ENCODE results near the gene SLC5A4.

SLC5A4 gene

GRCh38 chr22:32211011-32211410 lies 44.1 kb downstream of the SLC5A4 start:
- H3K36me3 ChIP-seq = no peaks in the 10 kb centered on the region
- TF ChIP-seq CTCF (IDR thresholded peaks at IDR 0.05; ENCODE audit: low read depth, low read length) = no peak
- H3K27ac ChIP-seq = no peak overlapping the region

GRCh38 chr22:32208681-32209080 lies 46.5 kb downstream of the SLC5A4 start:
- no peak for DNase-seq
- Histone ChIP-seq H3K27ac (no peak overlapping the region), H3K27me3 (ENCODE audit: insufficient read depth, low read depth, severe bottlenecking) (peaks cover 4% of the 10 kb centered on the region), H3K4me3 (ENCODE audit: low read depth, low read length) (no peak overlapping the region), H3K9me3 (ENCODE audit: severe bottlenecking) (no peaks in the 10 kb centered on the region), H3K36me3 (no peaks in the 10 kb centered on the region)
- TF ChIP-seq CTCF (IDR thresholded peaks at IDR 0.05; ENCODE audit: low read depth, low read length) = no peak

More at GRCh38 chr22:32211011-32211410, 44.1 kb downstream of the SLC5A4 start:
- Histone ChIP-seq H3K9me3 (ENCODE audit: severe bottlenecking) (no peaks in the 10 kb centered on the region), H3K27me3 (ENCODE audit: insufficient read depth, low read depth, severe bottlenecking) (peaks cover 3% of the 10 kb centered on the region), H3K4me3 (ENCODE audit: low read depth, low read length) (no peak overlapping the region)
- DNase-seq = no peak

- peaks cover 11% of the 10 kb centered on the region for H3K27me3 ChIP-seq (ENCODE audit: insufficient read depth, low read depth, severe bottlenecking)
- H3K36me3 ChIP-seq = no peaks in the 10 kb centered on the region
- H3K4me3 ChIP-seq (ENCODE audit: low read depth, low read length) = no peak overlapping the region
- H3K9me3 ChIP-seq (ENCODE audit: severe bottlenecking) = no peaks in the 10 kb centered on the region
- TF ChIP-seq CTCF (IDR thresholded peaks at IDR 0.05; ENCODE audit: low read depth, low read length) = no peak
- no peak for DNase-seq
- no peak overlapping the region for H3K27ac ChIP-seq
These were observed 47.1 kb downstream of the SLC5A4 start for GRCh38 chr22:32207971-32208480.

- Histone ChIP-seq H3K27me3 (ENCODE audit: insufficient read depth, low read depth, severe bottlenecking) (peaks cover 20% of the 10 kb centered on the region), H3K36me3 (no peaks in the 10 kb centered on the region), H3K27ac (no peak overlapping the region), H3K4me3 (ENCODE audit: low read depth, low read length) (no peak overlapping the region), H3K9me3 (ENCODE audit: severe bottlenecking) (no peaks in the 10 kb centered on the region)
- TF ChIP-seq CTCF (IDR thresholded peaks at IDR 0.05; ENCODE audit: low read depth, low read length) = peak; percentile 91
- DNase-seq = peak; percentile 35
These were observed 48.1 kb downstream of the SLC5A4 start for GRCh38 chr22:32206774-32207758.

GRCh38 chr22:32205974-32206773 lies 49.0 kb downstream of the SLC5A4 start:
- Histone ChIP-seq H3K36me3 (no peaks in the 10 kb centered on the region), H3K27me3 (ENCODE audit: insufficient read depth, low read depth, severe bottlenecking) (peaks cover 20% of the 10 kb centered on the region), H3K9me3 (ENCODE audit: severe bottlenecking) (no peaks in the 10 kb centered on the region), H3K27ac (no peak overlapping the region), H3K4me3 (ENCODE audit: low read depth, low read length) (no peak overlapping the region)
- DNase-seq = no peak
- TF ChIP-seq CTCF (IDR thresholded peaks at IDR 0.05; ENCODE audit: low read depth, low read length) = no peak; the same call in 1 of the 2 replicates
